IPS-18c (cell line): Measurements from ENCODE around the gene CAMTA1.

Source experiments
- H3K4me3 ChIP-seq: 2 replicates; pipeline ENCODE4 v1.7.0; 2013; ENCODE audit warnings: low read depth, mild to moderate bottlenecking, low read length, moderate library complexity; ENCODE audit not compliant: insufficient read depth
- H3K9me3 ChIP-seq: one replicate; pipeline ENCODE4 v1.6.1; 2013; ENCODE audit warnings: mild to moderate bottlenecking, low read length, moderate library complexity; ENCODE audit not compliant: control insufficient read depth, insufficient read depth

Gene CAMTA1

DNA sequence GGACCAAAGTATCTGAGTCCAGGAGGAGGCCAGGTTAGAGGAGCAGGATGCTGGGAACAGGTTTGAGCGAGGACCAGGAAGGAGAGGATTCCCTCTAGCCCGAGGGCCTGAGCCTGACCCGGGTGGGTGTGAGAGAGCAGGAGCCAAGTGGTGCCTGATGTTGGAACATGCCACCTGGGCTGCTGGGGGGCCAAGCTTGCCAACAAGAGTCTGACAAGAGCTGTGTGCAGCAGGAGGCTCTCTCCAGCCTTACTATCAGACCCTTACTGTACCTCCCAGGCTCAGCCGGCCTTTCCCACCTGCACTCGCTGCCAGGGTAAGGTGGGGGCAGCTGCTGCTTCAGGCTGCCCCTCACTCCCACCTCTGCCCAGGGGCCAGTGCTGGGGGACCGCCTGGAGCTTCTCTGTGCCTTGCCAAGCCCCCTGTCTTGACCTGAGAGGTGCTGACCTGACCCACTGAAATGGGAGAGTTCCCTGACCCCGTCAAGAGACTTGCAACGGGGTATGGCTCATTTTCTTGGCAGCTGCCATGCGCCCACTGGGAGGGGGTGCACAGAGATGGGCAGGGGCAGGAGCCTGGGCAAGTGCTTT lies 826.3 kb downstream of the CAMTA1 start:
- Histone ChIP-seq H3K9me3 (no peaks in the 10 kb centered on the region), H3K4me3 (no peak overlapping the region)

DNA sequence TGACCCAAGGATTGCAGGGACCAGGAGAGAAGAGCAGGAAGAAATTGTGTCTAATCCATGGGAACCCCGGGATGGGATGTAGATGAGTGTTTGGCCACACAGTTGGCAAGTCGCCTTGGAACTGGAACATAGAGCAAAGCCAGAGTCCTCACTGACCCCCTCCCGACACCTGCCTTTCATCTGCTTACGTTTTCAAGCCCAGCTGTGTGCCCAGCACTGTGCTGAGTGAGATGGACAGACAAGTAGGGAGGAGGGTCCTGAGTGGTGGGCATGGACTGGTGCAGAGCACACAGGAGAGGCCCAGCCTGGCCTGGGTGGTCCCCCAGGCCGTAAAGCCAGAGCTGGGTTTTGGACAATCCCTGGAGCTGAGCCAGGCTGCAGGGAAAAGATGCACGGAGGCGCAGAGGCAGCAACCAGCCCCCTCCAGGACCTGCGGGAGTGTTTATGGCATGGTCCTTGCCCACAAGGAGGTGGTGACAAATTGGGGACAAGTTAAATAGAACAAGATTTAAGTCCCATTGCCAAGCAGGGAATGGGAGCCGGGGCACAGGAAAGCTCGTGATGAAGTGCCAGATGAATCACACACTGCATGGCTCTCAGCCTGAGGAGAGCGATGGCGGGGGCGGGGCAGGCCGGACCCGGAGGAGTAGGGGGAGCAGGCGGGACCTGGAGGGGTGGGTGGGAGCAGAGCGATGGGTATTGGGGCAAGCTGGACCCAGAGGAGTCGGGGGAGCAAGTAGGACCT lies 828.0 kb downstream of the CAMTA1 start:
- Histone ChIP-seq H3K4me3 (no peak overlapping the region), H3K9me3 (no peaks in the 10 kb centered on the region)

DNA sequence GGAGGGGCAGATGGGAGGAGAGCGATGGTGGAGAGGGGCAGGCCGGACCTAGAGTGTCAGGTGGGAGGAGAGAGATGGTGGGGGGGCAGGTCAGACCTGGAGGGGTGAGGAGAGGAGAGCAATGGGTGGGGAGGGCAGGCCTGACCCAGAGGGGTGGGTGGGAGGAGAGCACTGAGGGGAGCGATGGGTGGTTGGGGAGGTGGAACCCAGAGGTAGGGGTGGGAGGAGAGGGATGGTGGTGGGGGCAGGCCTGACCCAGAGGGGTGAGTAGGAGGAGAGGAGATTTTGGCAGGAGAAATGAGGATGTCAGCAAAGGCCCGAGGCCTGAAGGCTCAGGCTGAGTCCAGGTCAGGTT lies 828.6 kb downstream of the CAMTA1 start:
- Histone ChIP-seq H3K9me3 (no peaks in the 10 kb centered on the region), H3K4me3 (no peak overlapping the region)

DNA sequence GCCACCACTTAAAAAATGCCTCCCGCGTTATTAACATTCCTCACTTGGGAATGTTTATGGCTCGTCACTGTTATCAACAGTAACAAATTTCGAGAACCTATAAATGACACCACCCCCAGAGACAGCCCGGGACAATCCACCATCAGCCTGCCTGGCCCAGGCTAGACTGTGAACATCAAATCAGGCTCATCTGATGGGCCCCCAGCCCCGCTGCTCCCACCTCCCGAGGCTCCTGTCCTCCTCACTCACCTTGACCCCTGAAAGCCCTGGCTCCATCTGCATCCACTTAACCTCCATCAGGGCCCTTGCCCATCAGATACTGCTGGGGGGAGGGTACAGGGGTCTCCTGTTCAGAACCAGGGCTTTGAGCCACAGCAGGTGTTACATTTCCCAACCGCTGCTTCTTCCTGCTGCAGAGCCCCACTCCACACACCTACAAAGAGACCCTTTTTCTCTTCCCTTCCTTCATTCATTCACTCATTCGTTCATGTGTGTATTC lies 829.4 kb downstream of the CAMTA1 start:
- Histone ChIP-seq H3K9me3 (no peaks in the 10 kb centered on the region), H3K4me3 (no peak overlapping the region)

DNA sequence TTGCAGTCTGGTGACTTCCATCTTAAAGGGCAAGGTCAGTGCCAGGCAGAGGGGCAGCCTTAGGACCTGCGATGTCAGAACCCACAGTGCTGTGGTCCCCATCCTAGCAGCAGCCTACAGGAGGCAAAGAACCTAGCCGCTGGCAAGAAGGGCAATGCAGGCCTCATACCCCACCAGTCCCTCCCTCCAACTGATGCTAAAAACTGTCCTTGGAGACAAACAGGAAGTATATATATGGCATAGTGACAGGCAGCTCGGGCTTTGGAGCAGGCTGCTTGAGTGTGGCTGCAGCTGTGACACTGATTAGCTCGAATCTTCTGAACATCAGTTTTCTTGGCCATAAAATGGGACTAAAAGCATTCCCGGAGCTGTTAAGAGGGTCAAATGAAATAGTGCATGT lies 829.9 kb downstream of the CAMTA1 start:
- Histone ChIP-seq H3K9me3 (no peaks in the 10 kb centered on the region), H3K4me3 (no peak overlapping the region)

DNA sequence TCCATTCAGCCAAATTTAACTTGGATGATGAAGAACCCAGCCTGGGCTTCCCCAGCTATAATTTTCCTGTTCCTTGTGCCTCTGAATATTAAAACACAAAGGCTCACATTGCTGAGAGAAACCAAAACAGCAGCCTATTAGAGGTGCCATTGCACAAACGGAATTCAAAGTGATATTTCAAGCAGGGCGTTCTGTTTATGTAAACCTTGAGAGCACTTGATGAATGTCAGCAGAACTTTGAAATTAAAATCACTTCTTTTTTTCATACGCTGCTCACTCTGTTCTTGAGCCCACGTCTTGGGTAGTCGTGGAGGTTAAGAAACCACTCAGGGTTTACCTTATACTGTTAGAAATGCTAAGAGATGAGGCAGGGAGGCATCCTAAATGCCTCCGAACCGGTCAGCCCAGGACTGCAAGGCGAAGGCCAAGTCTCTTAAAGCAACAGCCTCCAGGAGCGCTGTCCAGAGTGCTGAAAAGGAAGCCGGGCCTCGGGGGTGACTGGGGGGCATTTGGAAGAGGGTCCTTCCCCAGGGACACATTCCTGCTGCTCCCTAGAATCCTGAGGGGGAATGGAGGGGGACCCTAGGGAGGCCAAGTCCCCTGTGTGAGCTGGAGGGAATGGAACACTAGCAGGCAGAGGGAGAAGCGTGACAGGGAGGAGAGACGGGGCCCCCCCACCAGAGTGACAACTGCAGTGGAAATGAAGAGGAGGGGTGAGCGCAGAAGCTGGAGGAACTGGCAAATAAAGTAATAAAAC lies 831.0 kb downstream of the CAMTA1 start:
- H3K9me3 ChIP-seq, result no peaks in the 10 kb centered on the region
- no peak overlapping the region for H3K4me3 ChIP-seq

DNA sequence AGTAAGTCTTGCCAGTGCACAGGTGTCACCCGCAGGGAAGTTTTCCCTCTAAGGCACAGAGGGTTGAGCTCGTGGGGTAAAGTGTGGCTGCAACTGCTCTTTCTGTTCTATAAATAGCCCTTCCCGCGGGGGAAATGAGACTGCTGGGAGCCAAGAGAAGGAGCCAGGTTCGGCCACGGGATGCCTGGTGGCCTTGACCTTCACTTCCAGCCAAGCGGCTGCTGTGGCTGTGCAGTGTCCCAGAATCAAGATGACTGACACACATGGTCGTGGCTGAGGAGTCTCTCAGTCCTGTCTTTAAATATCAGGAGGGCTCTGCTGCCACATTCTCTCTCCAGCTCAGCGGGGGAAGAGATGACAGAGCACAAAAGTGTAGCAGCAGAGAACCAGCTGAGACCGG lies 831.7 kb downstream of the CAMTA1 start:
- Histone ChIP-seq H3K9me3 (no peaks in the 10 kb centered on the region), H3K4me3 (no peak overlapping the region)

DNA sequence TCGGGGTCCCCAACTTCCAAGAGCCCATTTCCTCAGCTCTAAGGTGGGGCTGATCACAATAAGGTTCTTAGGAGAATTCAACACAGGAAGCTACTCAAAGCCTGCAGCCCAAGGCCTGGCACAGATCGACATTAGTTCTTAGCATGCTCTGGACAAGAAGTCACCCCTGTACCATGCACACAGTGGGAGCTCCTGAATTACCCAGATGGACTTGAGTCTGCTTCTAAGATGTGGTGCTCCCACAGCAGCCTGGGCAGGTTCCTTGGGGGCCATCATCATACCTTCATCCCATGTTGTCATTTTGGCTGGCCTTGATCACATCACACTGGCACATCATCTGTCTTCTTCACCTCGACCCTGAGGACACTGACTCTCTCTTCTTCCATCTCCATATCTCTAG lies 832.6 kb downstream of the CAMTA1 start:
- H3K9me3 ChIP-seq, result no peaks in the 10 kb centered on the region
- H3K4me3 ChIP-seq, result no peak overlapping the region

DNA sequence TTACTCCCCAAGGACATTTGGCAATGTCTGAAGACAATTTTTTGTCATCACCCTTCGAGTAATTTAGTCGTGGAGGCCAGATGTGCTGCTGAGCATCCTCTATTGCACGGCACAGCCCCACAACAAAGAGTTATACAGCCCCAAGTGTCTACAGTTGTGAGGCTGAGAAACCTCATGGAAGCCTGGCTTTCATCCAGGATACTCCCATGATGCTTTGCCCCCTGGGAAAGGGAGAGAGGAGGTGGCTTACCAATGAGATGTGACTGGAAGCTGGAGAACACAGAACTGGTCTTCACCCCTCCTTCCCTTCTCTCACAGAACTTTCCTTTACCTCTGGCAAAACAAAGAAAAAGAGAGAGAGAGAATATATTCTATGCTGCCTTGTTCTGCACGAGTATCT lies 834.9 kb downstream of the CAMTA1 start:
- Histone ChIP-seq H3K4me3 (no peak overlapping the region), H3K9me3 (no peaks in the 10 kb centered on the region)

DNA sequence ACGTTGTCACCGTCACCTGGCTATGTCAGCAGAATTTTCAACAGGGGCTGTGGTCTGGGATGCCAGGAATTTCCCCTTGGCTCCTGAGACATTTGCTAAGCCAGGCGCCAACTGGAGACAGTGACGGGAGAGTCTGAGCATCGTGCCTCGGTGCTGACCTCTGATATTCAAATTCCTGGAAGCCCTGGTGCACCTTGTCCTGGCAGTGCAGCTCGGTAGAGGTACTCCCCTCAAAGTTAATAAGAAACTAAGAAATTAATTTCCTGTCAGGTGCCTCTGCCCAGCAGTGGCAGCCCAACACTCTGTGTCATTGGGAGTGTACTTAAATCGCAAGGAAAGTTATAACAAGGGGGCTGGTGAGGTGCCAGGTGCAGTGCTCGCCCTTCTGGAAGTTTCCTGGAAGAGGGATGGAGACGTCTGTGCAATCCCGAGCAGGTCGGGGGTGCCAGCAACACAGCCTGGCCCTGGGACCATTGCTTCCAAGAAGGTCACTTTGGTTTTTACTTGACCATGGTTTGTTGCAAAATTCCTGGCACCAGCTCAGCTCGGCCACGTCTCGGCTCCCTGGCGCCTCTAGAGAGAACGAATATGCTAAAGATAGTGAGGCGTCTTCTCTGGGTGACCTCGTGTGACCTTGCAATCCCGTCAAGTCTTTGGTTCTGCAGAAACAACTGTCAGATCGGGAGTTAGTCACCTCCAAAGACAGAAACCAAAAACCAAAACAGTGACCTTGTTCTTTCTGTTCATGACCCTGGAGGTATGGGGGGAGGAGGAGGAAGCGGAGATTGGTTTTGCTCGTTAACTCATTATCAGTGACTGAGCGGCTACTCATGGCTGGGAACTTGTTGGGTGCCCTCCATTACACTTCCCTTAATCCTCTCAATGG lies 836.3 kb downstream of the CAMTA1 start:
- Histone ChIP-seq H3K9me3 (no peaks in the 10 kb centered on the region), H3K4me3 (no peak overlapping the region)

DNA sequence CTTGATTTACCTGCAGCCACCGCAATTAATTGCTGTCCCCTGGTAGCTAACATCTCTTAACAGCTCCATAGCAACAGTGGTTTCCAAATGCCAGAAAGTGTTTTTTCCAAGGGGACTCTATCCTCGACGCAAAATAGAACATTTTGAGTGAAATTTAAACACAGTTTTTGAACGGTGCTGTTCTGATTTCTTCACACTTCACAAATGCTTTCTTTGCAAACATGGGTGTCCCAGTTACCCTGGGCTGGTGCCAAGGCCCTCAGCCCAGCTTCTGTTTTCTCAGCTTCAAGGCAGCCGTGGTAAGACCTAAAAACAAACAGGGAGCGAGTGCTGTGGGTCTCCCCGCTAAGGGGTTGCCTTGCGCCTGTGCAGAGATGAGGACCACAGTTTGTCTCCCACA lies 838.6 kb downstream of the CAMTA1 start:
- H3K4me3 ChIP-seq, result no peak overlapping the region
- no peaks in the 10 kb centered on the region for H3K9me3 ChIP-seq

DNA sequence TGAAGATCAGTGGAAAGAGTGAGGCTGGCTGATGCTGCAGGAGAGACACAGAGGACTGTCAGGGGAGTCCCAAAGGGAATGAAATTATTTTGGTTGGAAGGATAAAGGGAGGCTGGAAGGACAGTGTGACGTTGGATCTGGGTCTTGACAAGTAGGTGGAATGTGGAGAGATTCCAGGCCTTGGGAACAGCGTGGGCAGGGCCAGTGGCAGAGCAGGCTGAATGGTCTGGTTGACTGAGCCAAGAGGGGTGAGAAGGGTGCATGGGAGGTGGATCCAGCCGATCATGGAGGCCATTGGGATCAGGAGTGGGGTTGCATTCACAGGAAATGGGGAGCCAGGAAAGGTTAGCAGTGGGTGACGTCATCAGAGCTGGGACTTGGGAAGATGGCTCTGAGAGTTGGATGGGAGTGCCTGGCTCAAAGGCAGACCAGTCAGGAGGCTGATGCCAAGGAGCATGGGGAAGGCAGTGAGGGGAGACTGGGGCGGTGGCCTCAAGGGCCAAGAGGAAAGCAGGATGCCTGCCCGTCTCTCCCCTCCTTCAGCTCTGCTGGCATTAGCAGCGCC lies 839.6 kb downstream of the CAMTA1 start:
- Histone ChIP-seq H3K4me3 (no peak overlapping the region), H3K9me3 (no peaks in the 10 kb centered on the region)

DNA sequence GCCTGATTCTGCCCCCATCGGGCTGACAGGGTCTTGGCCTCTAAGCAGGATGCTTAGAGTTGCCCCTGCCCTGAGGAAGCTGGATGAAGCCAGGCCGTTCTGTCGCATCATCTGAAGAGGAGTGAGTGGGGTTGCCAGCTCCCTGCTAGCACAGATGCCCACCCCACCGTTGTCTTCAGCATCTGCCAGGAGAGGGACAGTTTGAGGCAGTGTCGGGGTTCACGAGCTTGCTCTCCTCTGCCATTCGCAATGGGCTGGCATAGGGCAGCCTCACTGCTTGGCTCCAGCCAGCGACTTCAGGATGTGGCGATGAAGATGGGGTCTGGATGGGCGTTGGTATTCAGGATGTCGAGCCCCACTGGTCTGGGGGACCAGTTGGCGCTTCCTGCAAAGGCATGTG lies 840.1 kb downstream of the CAMTA1 start:
- Histone ChIP-seq H3K9me3 (no peaks in the 10 kb centered on the region), H3K4me3 (no peak overlapping the region)

DNA sequence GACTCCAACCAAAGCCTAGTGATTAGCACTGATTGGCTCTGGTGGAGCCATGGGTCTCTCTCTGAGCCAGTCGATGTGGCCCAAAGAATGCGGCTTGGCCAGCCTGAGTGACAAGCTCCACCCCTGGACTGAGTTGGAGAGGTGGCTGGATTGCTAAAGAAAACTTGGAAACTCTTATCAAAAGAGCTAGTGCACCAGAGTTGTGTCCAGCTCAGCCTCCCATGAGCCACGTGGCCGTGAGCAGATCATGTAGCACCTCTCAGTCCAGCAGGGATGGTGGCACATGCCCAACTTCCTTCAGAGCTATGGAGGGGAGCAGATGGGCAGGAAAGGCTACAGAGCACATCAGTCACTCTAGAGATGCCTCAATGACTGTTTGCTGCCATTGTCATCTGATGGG lies 843.0 kb downstream of the CAMTA1 start:
- H3K4me3 ChIP-seq, result no peak overlapping the region
- H3K9me3 ChIP-seq, result no peaks in the 10 kb centered on the region

DNA sequence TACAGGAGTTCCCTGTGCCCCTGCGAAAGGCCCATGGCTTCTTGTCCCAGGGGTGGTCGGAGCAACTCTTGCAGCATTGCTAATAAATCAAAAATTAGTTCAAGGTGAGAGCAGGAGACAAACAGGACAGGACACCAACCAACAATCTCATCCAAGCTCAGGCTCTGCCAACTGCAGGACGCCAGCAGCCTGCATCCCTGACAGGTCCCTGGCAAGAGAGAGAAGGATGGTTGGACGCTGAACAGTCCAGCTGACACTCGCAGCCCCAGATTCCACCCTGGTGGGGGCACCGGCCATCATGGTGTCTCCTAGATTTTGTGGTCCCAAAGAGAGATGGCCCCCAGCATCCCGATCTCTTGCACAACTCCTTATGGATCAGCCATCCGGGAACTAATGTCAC lies 843.8 kb downstream of the CAMTA1 start:
- Histone ChIP-seq H3K4me3 (no peak overlapping the region), H3K9me3 (no peaks in the 10 kb centered on the region)

DNA sequence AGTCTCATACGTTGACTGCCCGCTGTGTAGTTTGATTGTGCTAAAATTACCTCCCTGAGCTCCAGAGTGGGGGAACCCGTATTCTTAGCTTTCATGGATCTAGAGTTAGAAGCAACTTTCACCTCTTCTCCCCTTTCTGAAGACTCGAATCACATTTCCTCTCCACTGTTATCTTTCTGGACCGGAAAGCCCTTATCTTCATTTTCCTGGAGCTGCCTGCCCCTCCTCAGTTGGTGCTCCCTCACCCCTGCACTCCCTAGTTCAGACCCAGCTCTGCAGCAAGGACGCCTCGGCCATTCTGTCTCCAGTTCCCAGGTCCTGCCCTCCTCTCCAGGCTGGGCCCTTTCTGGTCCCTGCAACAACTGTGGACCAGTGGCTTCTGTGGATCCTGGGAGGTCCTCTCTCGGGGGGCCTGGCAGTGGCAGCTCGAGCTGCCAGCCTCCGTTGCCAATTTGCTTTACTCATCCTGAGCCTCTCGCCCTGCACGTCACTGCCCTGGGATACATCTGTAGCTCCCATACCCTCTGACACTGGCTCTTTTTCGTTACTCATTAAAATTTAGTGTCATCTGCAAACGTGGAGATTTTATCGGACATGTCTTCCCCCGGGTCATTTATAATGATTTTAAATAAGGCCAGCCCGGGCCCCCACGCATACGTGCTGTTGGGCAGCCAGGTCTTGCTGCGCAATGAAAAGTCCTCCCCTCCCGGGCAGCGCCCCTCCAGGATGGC lies 844.4 kb downstream of the CAMTA1 start:
- Histone ChIP-seq H3K4me3 (no peak overlapping the region), H3K9me3 (no peaks in the 10 kb centered on the region)
